SJCRH30 (cell line): ENCODE measurements around the gene KCTD19. TPM values are rescaled to one million over a fixed set of nuclear protein-coding genes. Genes with fewer than 3 reads are reported as not detected.

Source experiments
- DNase-seq, 2 experiments: peaks; one replicate each; pipeline ENCODE4 v3.0.0-alpha.2; 2015 to 2020
- H3K27ac ChIP-seq: fragments of 250-450 bp; sonication (Bioruptor Pico); 2 replicates; pipeline ENCODE4 v1.5.1; 2020; ENCODE audit warnings: mild to moderate bottlenecking, moderate library complexity
- H3K27me3 ChIP-seq: fragments of 250-450 bp; sonication (Bioruptor Pico); 2 replicates; pipeline ENCODE4 v1.5.1; 2020; ENCODE audit warnings: mild to moderate bottlenecking, moderate library complexity
- H3K36me3 ChIP-seq: fragments of 250-450 bp; sonication (Bioruptor Pico); 2 replicates; pipeline ENCODE4 v1.5.1; 2020; ENCODE audit warnings: mild to moderate bottlenecking, moderate library complexity
- H3K4me1 ChIP-seq: fragments of 250-450 bp; sonication (Bioruptor Pico); 2 replicates; pipeline ENCODE4 v1.5.1; 2020; ENCODE audit warnings: mild to moderate bottlenecking, moderate library complexity
- H3K4me3 ChIP-seq: fragments of 250-450 bp; sonication (Bioruptor Pico); 2 replicates; pipeline ENCODE4 v1.5.1; 2020; ENCODE audit warnings: mild to moderate bottlenecking, moderate library complexity
- H3K9me3 ChIP-seq: fragments of 250-450 bp; sonication (Bioruptor Pico); replicated peaks from 2 replicates; pipeline ENCODE4 v1.5.1; 2020; ENCODE audit warnings: mild to moderate bottlenecking, moderate library complexity
- total RNA-seq: library from RNA; depleted of rRNA; stranded (reverse); fragments of >200 nt; shearing (Covaris generic); gene quantifications from 2 replicates; pipeline ENCODE4 v1.2.3, GENCODE V29; 2014

The KCTD19 gene
- total RNA-seq, 1 experiment from 2014 or later = 0.04 TPM

GRCh38 chr16:67341250-67341649 lies 14.7 kb upstream of the KCTD19 start:
- Histone ChIP-seq H3K9me3 (no peaks in the 10 kb centered on the region), H3K27me3 (no peaks in the 10 kb centered on the region), H3K27ac (no peak overlapping the region), H3K4me3 (no peak overlapping the region), H3K4me1 (peaks cover 13% of the 10 kb centered on the region), H3K36me3 (no peaks in the 10 kb centered on the region)
- no peak for DNase-seq

- Histone ChIP-seq H3K27ac (no peak overlapping the region), H3K27me3 (no peaks in the 10 kb centered on the region), H3K4me3 (no peak overlapping the region), H3K36me3 (no peaks in the 10 kb centered on the region), H3K9me3 (0 out of 2 replicates have a peak, but pooled peaks cover 3% of the 10 kb centered on the region), H3K4me1 (peaks cover 13% of the 10 kb centered on the region)
- DNase-seq = peak in 1 of 2 experiments; percentile 63
These were observed 12.9 kb upstream of the KCTD19 start for GRCh38 chr16:67339453-67339852.

- Histone ChIP-seq H3K27me3 (no peaks in the 10 kb centered on the region), H3K4me1 (no peaks in the 10 kb centered on the region), H3K36me3 (no peaks in the 10 kb centered on the region), H3K27ac (no peak overlapping the region), H3K4me3 (no peak overlapping the region), H3K9me3 (0 out of 2 replicates have a peak, but pooled peaks cover 3% of the 10 kb centered on the region)
- DNase-seq = no peak
These were observed 10.1 kb upstream of the KCTD19 start for GRCh38 chr16:67336648-67337047.

- Histone ChIP-seq H3K9me3 (0 out of 2 replicates have a peak, but pooled peaks cover 3% of the 10 kb centered on the region), H3K27me3 (no peaks in the 10 kb centered on the region), H3K4me1 (no peaks in the 10 kb centered on the region), H3K27ac (no peak overlapping the region), H3K4me3 (no peak overlapping the region), H3K36me3 (no peaks in the 10 kb centered on the region)
- no peak for DNase-seq
These were observed 9.6 kb upstream of the KCTD19 start for GRCh38 chr16:67336116-67336515.

- Histone ChIP-seq H3K4me1 (no peaks in the 10 kb centered on the region), H3K9me3 (0 out of 2 replicates have a peak, but pooled peaks cover 3% of the 10 kb centered on the region)
- no peak for DNase-seq
These were observed 6.8 kb upstream of the KCTD19 start for GRCh38 chr16:67333315-67333714.

GRCh38 chr16:67329901-67330300 lies 3.4 kb upstream of the KCTD19 start:
- no peak for DNase-seq
- Histone ChIP-seq H3K27me3 (no peaks in the 10 kb centered on the region), H3K27ac (no peak overlapping the region), H3K4me3 (no peak overlapping the region), H3K4me1 (no peaks in the 10 kb centered on the region), H3K9me3 (0 out of 2 replicates have a peak, but pooled peaks cover under 1% of the 10 kb centered on the region), H3K36me3 (no peaks in the 10 kb centered on the region)

More at GRCh38 chr16:67333315-67333714, 6.8 kb upstream of the KCTD19 start:
- Histone ChIP-seq H3K36me3 (no peaks in the 10 kb centered on the region), H3K4me3 (no peak overlapping the region), H3K27ac (no peak overlapping the region), H3K27me3 (no peaks in the 10 kb centered on the region)

GRCh38 chr16:67327743-67328142 lies 1.2 kb upstream of the KCTD19 start:
- H3K4me1 ChIP-seq = no peaks in the 10 kb centered on the region
- no peaks in the 10 kb centered on the region for H3K27me3 ChIP-seq
- no peak overlapping the region for H3K27ac ChIP-seq
- H3K9me3 ChIP-seq = no peaks in the 10 kb centered on the region
- H3K36me3 ChIP-seq = no peaks in the 10 kb centered on the region
- DNase-seq = no peak
- no peak overlapping the region for H3K4me3 ChIP-seq

GRCh38 chr16:67326115-67326471 lies 448 bp downstream of the KCTD19 start:
- Histone ChIP-seq H3K9me3 (no peaks in the 10 kb centered on the region), H3K4me3 (no peak overlapping the region)

GRCh38 chr16:67317853-67318252 lies 8.7 kb downstream of the KCTD19 start:
- Histone ChIP-seq H3K27ac (no peak overlapping the region), H3K9me3 (no peaks in the 10 kb centered on the region), H3K4me3 (no peak overlapping the region)

More at GRCh38 chr16:67326115-67326471, 448 bp downstream of the KCTD19 start:
- Histone ChIP-seq H3K4me1 (no peaks in the 10 kb centered on the region), H3K27me3 (no peaks in the 10 kb centered on the region), H3K36me3 (no peaks in the 10 kb centered on the region), H3K27ac (no peak overlapping the region)
- no peak for DNase-seq

GRCh38 chr16:67312719-67313118 lies 13.8 kb downstream of the KCTD19 start:
- Histone ChIP-seq H3K27ac (peak overlapping the region; percentile 81), H3K27me3 (no peaks in the 10 kb centered on the region), H3K9me3 (no peaks in the 10 kb centered on the region), H3K4me3 (no peak overlapping the region), H3K36me3 (no peaks in the 10 kb centered on the region), H3K4me1 (peaks cover 36% of the 10 kb centered on the region)
- DNase-seq = peak; percentile 27 to 73

More at GRCh38 chr16:67317853-67318252, 8.7 kb downstream of the KCTD19 start:
- no peaks in the 10 kb centered on the region; the same call in 1 of the 2 replicates for H3K27me3 ChIP-seq
- H3K4me1 ChIP-seq = peaks cover 6% of the 10 kb centered on the region
- H3K36me3 ChIP-seq = no peaks in the 10 kb centered on the region
- DNase-seq = no peak

GRCh38 chr16:67311607-67312488 lies 14.7 kb downstream of the KCTD19 start:
- Histone ChIP-seq H3K36me3 (no peaks in the 10 kb centered on the region), H3K27ac (peak overlapping the region; percentile 81), H3K4me3 (no peak overlapping the region), H3K4me1 (peaks cover 36% of the 10 kb centered on the region), H3K27me3 (no peaks in the 10 kb centered on the region), H3K9me3 (no peaks in the 10 kb centered on the region)
- peak; percentile 93 to 96 for DNase-seq

GRCh38 chr16:67310561-67310960 lies 16.0 kb downstream of the KCTD19 start:
- Histone ChIP-seq H3K27me3 (no peaks in the 10 kb centered on the region), H3K27ac (peak overlapping the region; percentile 81), H3K4me3 (no peak overlapping the region), H3K36me3 (no peaks in the 10 kb centered on the region), H3K9me3 (no peaks in the 10 kb centered on the region; the same call in 1 of the 2 replicates), H3K4me1 (peaks cover 36% of the 10 kb centered on the region)
- DNase-seq = peak in 1 of 2 experiments; percentile 60

GRCh38 chr16:67305216-67306071 lies 21.1 kb downstream of the KCTD19 start:
- Histone ChIP-seq H3K27me3 (no peaks in the 10 kb centered on the region), H3K27ac (no peak overlapping the region), H3K4me3 (no peak overlapping the region), H3K36me3 (no peaks in the 10 kb centered on the region), H3K4me1 (peaks cover 12% of the 10 kb centered on the region), H3K9me3 (no peaks in the 10 kb centered on the region; the same call in 1 of the 2 replicates)
- DNase-seq = no peak

GRCh38 chr16:67304020-67304419 lies 22.5 kb downstream of the KCTD19 start:
- peaks cover 9% of the 10 kb centered on the region; the same call in 1 of the 2 replicates for H3K4me1 ChIP-seq
- no peak overlapping the region for H3K27ac ChIP-seq
- DNase-seq = no peak
- no peaks in the 10 kb centered on the region for H3K27me3 ChIP-seq
- H3K36me3 ChIP-seq = no peaks in the 10 kb centered on the region
- H3K9me3 ChIP-seq = no peaks in the 10 kb centered on the region; the same call in 1 of the 2 replicates
- no peak overlapping the region for H3K4me3 ChIP-seq
